Measurements from ENCODE around the gene SMAD3.

SMAD3 gene

GRCh38 chr15:67097930-67098740 is 32.7 kb downstream of the SMAD3 start:
- DNase-seq, result no peak

GRCh38 chr15:67098768-67099282 is 33.4 kb downstream of the SMAD3 start:
- no peak for DNase-seq

GRCh38 chr15:67100124-67100791 is 34.9 kb downstream of the SMAD3 start:
- DNase-seq, result no peak

- no peak for DNase-seq
These were observed 35.6 kb downstream of the SMAD3 start for GRCh38 chr15:67100801-67101581.

GRCh38 chr15:67101911-67102598 is 36.7 kb downstream of the SMAD3 start:
- DNase-seq, result no peak

GRCh38 chr15:67102599-67102929 is 37.2 kb downstream of the SMAD3 start:
- no peak for DNase-seq

- DNase-seq, result no peak
These were observed 37.6 kb downstream of the SMAD3 start for GRCh38 chr15:67103021-67103420.

- DNase-seq, result no peak
These were observed 38.0 kb downstream of the SMAD3 start for GRCh38 chr15:67103432-67103831.

- DNase-seq, result no peak
These were observed 38.5 kb downstream of the SMAD3 start for GRCh38 chr15:67103869-67104268.

- DNase-seq, result no peak
These were observed 39.1 kb downstream of the SMAD3 start for GRCh38 chr15:67104510-67104909.

- DNase-seq, result no peak
These were observed 39.9 kb downstream of the SMAD3 start for GRCh38 chr15:67105065-67105951.

GRCh38 chr15:67105991-67106763 is 40.8 kb downstream of the SMAD3 start:
- no peak for DNase-seq

- DNase-seq, result no peak
These were observed 41.3 kb downstream of the SMAD3 start for GRCh38 chr15:67106764-67107013.

GRCh38 chr15:67107014-67107812 is 41.8 kb downstream of the SMAD3 start:
- DNase-seq, result no peak

- DNase-seq, result no peak
These were observed 42.9 kb downstream of the SMAD3 start for GRCh38 chr15:67108122-67108961.

- DNase-seq, result no peak
These were observed 44.0 kb downstream of the SMAD3 start for GRCh38 chr15:67109141-67110034.

GRCh38 chr15:67110361-67110781 is 45.0 kb downstream of the SMAD3 start:
- DNase-seq, result no peak

Data from DMS79 treated with DMSO at 0.1 percent for 48 hours (cell line).